Mammary epithelial cell (primary cell): ENCODE measurements around the gene INSC.

Experiments used
- EZH2 ChIP-seq: IDR thresholded peaks from 2 replicates; pipeline ENCODE4 v1.6.1; 2012; ENCODE audit warnings: low read length, inconsistent platforms, borderline replicate concordance
- TF ChIP-seq, protein P1 (sequence below), 2 donors: IDR thresholded peaks in 1 of 2; conservative IDR thresholded peaks in 1 of 2; 2 replicates each; pipeline ENCODE4 v1.5.1; 2011 to 2012; ENCODE audit warnings: inconsistent platforms in 2 of 2, low read length in 2 of 2, mild to moderate bottlenecking in 2 of 2, control low read depth in 1 of 2, low read depth in 1 of 2; ENCODE audit not compliant: insufficient read depth in 1 of 2; ENCODE audit errors: extremely low read depth in 1 of 2

- TF ChIP-seq, protein P1, sequence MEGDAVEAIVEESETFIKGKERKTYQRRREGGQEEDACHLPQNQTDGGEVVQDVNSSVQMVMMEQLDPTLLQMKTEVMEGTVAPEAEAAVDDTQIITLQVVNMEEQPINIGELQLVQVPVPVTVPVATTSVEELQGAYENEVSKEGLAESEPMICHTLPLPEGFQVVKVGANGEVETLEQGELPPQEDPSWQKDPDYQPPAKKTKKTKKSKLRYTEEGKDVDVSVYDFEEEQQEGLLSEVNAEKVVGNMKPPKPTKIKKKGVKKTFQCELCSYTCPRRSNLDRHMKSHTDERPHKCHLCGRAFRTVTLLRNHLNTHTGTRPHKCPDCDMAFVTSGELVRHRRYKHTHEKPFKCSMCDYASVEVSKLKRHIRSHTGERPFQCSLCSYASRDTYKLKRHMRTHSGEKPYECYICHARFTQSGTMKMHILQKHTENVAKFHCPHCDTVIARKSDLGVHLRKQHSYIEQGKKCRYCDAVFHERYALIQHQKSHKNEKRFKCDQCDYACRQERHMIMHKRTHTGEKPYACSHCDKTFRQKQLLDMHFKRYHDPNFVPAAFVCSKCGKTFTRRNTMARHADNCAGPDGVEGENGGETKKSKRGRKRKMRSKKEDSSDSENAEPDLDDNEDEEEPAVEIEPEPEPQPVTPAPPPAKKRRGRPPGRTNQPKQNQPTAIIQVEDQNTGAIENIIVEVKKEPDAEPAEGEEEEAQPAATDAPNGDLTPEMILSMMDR (conservative IDR thresholded peaks at IDR 0.05 in 1 of 2, IDR thresholded peaks at IDR 0.05 in 1 of 2; ENCODE audit: extremely low read depth in 1 of 2, insufficient read depth in 1 of 2, low read depth in 1 of 2, low read length in 2 of 2): no peak
- TF ChIP-seq EZH2: no peak
These were observed 117.8 kb downstream of the INSC start for GRCh38 chr11:15232496-15232895.
